ENCODE data around the gene PHACTR3.

- no peak for TF ChIP-seq POLR2A (IDR thresholded peaks at IDR 0.05)
- TF ChIP-seq, protein P1, sequence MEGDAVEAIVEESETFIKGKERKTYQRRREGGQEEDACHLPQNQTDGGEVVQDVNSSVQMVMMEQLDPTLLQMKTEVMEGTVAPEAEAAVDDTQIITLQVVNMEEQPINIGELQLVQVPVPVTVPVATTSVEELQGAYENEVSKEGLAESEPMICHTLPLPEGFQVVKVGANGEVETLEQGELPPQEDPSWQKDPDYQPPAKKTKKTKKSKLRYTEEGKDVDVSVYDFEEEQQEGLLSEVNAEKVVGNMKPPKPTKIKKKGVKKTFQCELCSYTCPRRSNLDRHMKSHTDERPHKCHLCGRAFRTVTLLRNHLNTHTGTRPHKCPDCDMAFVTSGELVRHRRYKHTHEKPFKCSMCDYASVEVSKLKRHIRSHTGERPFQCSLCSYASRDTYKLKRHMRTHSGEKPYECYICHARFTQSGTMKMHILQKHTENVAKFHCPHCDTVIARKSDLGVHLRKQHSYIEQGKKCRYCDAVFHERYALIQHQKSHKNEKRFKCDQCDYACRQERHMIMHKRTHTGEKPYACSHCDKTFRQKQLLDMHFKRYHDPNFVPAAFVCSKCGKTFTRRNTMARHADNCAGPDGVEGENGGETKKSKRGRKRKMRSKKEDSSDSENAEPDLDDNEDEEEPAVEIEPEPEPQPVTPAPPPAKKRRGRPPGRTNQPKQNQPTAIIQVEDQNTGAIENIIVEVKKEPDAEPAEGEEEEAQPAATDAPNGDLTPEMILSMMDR (IDR thresholded peaks at IDR 0.05), result no peak
Observed at GRCh38 chr20:59726281-59726595, 121.9 kb downstream of the PHACTR3 start.
